ENCODE measurements around the gene CLCA4. TPM values are rescaled to one million over a fixed set of nuclear protein-coding genes. Genes with fewer than 3 reads are reported as not detected.

The CLCA4 gene, protein sequence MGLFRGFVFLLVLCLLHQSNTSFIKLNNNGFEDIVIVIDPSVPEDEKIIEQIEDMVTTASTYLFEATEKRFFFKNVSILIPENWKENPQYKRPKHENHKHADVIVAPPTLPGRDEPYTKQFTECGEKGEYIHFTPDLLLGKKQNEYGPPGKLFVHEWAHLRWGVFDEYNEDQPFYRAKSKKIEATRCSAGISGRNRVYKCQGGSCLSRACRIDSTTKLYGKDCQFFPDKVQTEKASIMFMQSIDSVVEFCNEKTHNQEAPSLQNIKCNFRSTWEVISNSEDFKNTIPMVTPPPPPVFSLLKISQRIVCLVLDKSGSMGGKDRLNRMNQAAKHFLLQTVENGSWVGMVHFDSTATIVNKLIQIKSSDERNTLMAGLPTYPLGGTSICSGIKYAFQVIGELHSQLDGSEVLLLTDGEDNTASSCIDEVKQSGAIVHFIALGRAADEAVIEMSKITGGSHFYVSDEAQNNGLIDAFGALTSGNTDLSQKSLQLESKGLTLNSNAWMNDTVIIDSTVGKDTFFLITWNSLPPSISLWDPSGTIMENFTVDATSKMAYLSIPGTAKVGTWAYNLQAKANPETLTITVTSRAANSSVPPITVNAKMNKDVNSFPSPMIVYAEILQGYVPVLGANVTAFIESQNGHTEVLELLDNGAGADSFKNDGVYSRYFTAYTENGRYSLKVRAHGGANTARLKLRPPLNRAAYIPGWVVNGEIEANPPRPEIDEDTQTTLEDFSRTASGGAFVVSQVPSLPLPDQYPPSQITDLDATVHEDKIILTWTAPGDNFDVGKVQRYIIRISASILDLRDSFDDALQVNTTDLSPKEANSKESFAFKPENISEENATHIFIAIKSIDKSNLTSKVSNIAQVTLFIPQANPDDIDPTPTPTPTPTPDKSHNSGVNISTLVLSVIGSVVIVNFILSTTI
- total RNA-seq, result not detected in 3 replicates
- long read RNA-seq, result 0 reads

DNA sequence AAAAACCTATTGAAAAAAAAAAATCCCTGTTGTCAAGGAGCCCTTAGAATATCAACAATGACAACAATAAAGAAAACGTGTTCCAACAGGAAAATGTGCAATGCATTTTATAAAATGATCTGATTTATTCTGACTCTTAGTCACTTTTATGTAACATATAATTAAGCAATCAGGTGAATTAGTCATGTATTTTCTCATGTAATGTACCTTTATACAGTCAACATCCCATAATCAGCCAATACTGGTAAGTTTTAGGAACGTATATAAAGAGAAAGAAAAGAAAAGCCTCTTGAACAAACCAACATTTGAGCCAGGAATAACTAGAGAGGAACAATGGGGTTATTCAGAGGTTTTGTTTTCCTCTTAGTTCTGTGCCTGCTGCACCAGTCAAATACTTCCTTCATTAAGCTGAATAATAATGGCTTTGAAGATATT lies at the start of gene CLCA4:
Gene CLCA4, plus strand, starts transcription at position 292 of the 435 bp plus-strand sequence. Its CDS starts 42 bp downstream, at position 334.
- Mint-ChIP-seq H3K9me3 (ENCODE audit: low read depth) (peaks cover 13% of the 10 kb centered on the region), H3K27ac (ENCODE audit: unreplicated experiment) (no peak within 1 kb of the TSS), H3K27me3 (ENCODE audit: low read depth) (no peaks in the 10 kb centered on the region), H3K4me1 (ENCODE audit: low read depth) (no peaks in the 10 kb centered on the region), H3K4me3 (ENCODE audit: unreplicated experiment) (no peak within 1 kb of the TSS), H3K36me3 (ENCODE audit: low read depth) (no peaks in the 10 kb centered on the region)
- TF ChIP-seq, protein P1, sequence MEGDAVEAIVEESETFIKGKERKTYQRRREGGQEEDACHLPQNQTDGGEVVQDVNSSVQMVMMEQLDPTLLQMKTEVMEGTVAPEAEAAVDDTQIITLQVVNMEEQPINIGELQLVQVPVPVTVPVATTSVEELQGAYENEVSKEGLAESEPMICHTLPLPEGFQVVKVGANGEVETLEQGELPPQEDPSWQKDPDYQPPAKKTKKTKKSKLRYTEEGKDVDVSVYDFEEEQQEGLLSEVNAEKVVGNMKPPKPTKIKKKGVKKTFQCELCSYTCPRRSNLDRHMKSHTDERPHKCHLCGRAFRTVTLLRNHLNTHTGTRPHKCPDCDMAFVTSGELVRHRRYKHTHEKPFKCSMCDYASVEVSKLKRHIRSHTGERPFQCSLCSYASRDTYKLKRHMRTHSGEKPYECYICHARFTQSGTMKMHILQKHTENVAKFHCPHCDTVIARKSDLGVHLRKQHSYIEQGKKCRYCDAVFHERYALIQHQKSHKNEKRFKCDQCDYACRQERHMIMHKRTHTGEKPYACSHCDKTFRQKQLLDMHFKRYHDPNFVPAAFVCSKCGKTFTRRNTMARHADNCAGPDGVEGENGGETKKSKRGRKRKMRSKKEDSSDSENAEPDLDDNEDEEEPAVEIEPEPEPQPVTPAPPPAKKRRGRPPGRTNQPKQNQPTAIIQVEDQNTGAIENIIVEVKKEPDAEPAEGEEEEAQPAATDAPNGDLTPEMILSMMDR (IDR thresholded peaks at IDR 0.05), result no peak
- no peak for DNase-seq (ENCODE audit: low spot score)

DNA sequence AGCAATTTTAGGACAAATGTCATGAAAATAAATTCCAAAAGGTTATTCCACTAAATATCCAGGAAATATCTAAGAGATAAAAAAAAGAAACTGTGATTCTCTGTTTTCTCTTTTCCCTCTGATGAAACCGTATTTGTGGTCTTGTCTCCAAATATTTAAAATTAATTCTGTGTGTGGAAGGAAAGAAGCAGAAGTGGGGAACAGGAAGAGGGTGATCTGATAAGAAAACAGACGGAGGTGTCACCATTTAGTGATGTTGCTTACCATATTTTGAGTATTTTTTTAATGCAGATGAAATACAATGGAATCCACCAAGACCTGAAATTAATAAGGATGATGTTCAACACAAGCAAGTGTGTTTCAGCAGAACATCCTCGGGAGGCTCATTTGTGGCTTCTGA lies 48.6 kb upstream of the CLCA4 start:
- DNase-seq (ENCODE audit: low spot score), result no peak
- H3K4me3 Mint-ChIP-seq (ENCODE audit: unreplicated experiment), result no peak overlapping the region
- H3K36me3 Mint-ChIP-seq (ENCODE audit: low read depth), result no peaks in the 10 kb centered on the region
- H3K4me1 Mint-ChIP-seq (ENCODE audit: low read depth), result peaks cover 8% of the 10 kb centered on the region
- TF ChIP-seq, protein P1 (IDR thresholded peaks at IDR 0.05), result no peak
- H3K27ac Mint-ChIP-seq (ENCODE audit: unreplicated experiment), result no peak overlapping the region
- no peaks in the 10 kb centered on the region for H3K9me3 Mint-ChIP-seq (ENCODE audit: low read depth)
- H3K27me3 Mint-ChIP-seq (ENCODE audit: low read depth), result no peaks in the 10 kb centered on the region

DNA sequence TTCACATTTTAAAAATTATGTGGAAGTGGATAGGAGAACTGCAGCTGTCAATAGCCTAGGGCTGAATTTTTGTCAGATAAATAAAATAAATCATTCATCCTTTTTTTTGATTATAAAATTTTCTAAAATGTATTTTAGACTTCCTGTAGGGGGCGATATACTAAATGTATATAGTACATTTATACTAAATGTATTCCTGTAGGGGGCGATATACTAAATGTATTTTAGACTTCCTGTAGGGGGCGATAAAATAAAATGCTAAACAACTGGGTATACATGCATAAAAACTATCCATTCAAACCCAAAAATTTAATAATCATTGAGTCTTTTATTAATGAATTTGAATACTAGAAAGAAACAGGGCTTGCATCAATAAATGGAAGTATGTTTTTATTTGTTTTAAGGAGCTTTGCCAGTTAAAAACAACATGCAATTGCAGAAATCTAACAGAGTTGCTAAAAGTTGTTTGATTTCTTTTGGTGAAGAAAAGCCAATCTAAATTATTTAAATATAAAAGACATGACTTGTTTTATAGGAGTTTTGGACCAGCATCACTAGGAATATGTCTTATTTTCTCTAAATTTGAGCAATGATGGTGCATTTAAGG lies 46.8 kb upstream of the CLCA4 start:
- Mint-ChIP-seq H3K36me3 (ENCODE audit: low read depth) (no peaks in the 10 kb centered on the region), H3K4me1 (ENCODE audit: low read depth) (peaks cover 18% of the 10 kb centered on the region), H3K27ac (ENCODE audit: unreplicated experiment) (no peak overlapping the region), H3K27me3 (ENCODE audit: low read depth) (no peaks in the 10 kb centered on the region), H3K4me3 (ENCODE audit: unreplicated experiment) (no peak overlapping the region), H3K9me3 (ENCODE audit: low read depth) (no peaks in the 10 kb centered on the region)
- no peak for DNase-seq (ENCODE audit: low spot score)
- TF ChIP-seq, protein P1 (IDR thresholded peaks at IDR 0.05), result peak; percentile 99

DNA sequence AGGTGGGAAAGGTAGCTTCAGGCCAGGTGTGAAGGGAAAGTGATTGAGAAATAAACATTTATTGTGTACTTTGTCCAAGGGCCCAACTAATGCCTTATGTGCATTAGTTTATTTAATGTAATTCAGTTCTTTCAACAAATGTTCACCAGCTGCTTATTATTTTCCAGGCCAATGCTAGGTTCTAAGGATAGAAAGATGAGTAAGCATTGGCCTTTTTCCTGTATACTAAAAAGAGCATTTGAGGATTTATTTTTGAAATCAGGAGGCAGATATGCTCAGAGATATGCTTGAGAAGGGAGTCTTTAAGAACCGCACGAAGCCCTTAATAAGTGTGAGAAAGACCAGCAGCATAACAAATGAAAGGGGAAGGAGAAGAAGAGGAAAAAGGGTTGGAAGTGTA lies 46.2 kb upstream of the CLCA4 start:
- H3K27ac Mint-ChIP-seq (ENCODE audit: unreplicated experiment), result no peak overlapping the region
- no peak overlapping the region for H3K4me3 Mint-ChIP-seq (ENCODE audit: unreplicated experiment)
- H3K9me3 Mint-ChIP-seq (ENCODE audit: low read depth), result no peaks in the 10 kb centered on the region

More for the DNA sequence above, 46.2 kb upstream of the CLCA4 start:
- H3K27me3 Mint-ChIP-seq (ENCODE audit: low read depth), result no peaks in the 10 kb centered on the region
- peaks cover 18% of the 10 kb centered on the region for H3K4me1 Mint-ChIP-seq (ENCODE audit: low read depth)
- H3K36me3 Mint-ChIP-seq (ENCODE audit: low read depth), result no peaks in the 10 kb centered on the region
- DNase-seq (ENCODE audit: low spot score), result no peak
- TF ChIP-seq, protein P1 (IDR thresholded peaks at IDR 0.05), result no peak

Data from chondrocyte (in vitro differentiated cells).